GM12872 (cell line): ENCODE measurements around the gene EEF2.

Experiments
- CTCF ChIP-seq: IDR thresholded peaks from 3 replicates; pipeline ENCODE4 v1.5.1; 2011; ENCODE audit warnings: low read depth, mild to moderate bottlenecking, low read length, moderate library complexity; ENCODE audit not compliant: insufficient read depth

EEF2 gene

GRCh38 chr19:3950871-3951861, 34.1 kb downstream of the EEF2 start:
- no peak for TF ChIP-seq CTCF

- TF ChIP-seq CTCF = no peak
Measured at GRCh38 chr19:3949997-3950859, 35.0 kb downstream of the EEF2 start.

- no peak for TF ChIP-seq CTCF
Measured at GRCh38 chr19:3949294-3949693, 36.0 kb downstream of the EEF2 start.

GRCh38 chr19:3945838-3946237, 39.4 kb downstream of the EEF2 start:
- no peak for TF ChIP-seq CTCF

- TF ChIP-seq CTCF = no peak
Measured at GRCh38 chr19:3944018-3944721, 41.1 kb downstream of the EEF2 start.

- no peak for TF ChIP-seq CTCF
Measured at GRCh38 chr19:3942790-3943409, 42.4 kb downstream of the EEF2 start.
